ENCODE data around the gene RGS11.
A peak's percentile ranks its signal among the peaks of the same experiment; 100 is the strongest.
"Not testable (repeated sequence)": the region's sequence is repeated elsewhere in the genome, so short reads cannot be mapped to it uniquely, and the experiment has no call there.

Gene RGS11

DNA sequence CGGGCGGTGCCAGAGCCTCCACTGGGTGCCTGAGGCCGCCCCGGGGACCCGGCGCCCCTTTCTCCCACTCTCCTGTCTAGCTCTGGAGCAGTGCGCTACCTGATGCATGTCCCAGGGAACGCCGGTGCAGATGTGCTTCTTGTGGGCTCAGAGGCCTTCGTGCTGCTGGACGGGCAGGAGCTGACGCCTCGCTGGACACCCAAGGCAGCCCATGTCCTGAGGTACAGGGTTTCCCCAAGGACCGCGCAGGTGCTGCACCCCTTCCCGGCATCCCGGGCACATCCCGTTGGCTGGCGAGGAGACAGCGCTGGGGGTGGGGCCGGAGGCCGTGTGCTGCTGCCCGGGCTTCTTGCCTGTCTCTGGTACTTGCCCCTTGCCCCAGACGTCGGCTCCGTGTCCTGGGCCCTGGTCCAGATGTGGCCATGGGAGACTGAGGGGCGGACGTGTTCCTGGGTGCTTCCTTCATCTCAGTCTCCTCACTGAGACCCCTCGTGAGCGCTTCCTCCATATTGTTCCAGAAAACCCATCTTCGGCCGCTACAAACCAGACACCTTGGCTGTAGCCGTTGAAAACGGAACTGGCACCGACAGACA is 12.5 kb downstream of the RGS11 start:
- Histone ChIP-seq H3K4me1 (ENCODE audit: control insufficient read depth, insufficient read depth, low read length) (no peaks in the 10 kb centered on the region), H3K36me3 (ENCODE audit: control insufficient read depth, insufficient read depth, low read length) (no peaks in the 10 kb centered on the region), H3K4me3 (ENCODE audit: low read length) (no peak overlapping the region), H3K9me3 (ENCODE audit: control insufficient read depth, low read length) (no peaks in the 10 kb centered on the region), H3K9ac (ENCODE audit: low read length) (no peak overlapping the region), H3K27me3 (ENCODE audit: control insufficient read depth, insufficient read depth, low read length) (no peaks in the 10 kb centered on the region)

DNA sequence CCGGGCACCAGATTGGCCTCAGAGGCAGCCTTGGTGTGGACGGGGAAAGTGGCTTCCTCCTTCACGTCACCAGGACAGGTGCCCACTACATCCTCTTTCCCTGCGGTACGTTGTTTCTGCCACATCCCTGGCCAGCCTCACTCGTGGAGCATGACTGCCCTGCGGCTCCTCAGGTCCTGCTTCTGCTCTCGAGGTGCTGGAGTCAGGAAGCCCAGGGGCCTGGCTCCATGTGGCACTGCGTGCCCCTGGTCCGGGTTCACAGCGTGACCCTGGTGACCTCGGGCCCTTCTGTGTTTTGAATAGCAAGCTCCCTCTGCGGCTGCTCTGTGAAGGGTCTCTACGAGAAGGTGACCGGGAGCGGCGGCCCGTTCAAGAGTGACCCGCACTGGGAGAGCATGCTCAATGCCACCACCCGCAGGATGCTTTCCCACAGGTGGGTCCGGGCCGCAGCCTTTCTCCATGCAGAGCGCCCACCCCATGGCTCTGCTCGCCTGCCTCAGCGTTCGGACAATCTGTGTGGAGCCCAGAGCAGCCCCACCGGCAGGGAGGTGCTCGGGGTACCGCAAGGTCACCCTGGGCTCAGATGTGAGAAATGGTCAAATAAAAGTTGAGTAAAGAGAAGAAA is 13.5 kb downstream of the RGS11 start:
- no peaks in the 10 kb centered on the region for H3K27me3 ChIP-seq (ENCODE audit: control insufficient read depth, insufficient read depth, low read length)

DNA sequence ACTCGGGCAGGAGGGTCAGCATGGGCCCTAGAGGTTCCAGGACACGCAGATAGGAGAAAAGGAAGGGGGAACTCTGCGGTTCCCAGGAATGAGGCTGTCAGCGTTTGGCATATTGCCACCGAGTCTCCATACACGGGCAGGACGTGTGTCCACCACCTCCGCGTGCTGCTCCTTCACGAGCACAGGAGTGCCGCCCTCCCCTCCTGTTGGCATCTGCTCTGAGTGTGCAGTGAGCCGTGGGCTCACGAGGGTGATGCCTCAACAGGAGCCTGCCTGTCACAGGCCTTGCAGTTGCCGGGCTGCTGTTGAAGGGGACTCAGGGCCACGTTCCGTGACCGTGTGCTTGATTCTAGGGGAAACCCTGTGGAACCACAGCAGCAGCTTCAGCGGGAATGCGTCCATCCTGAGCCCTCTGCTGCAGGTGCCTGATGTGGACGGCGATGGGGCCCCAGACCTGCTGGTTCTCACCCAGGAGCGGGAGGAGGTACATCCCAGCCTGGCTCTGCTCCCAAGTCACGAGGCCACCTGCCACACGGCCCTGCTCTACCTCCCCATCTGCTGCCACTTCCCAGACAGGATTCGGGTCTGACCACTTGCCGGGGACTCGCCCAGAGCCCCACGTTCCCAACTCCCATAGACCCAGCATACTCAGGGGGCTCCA is 14.6 kb downstream of the RGS11 start:
- H3K4me1 ChIP-seq (ENCODE audit: control insufficient read depth, insufficient read depth, low read length) = no peaks in the 10 kb centered on the region
- H3K4me3 ChIP-seq (ENCODE audit: low read length) = no peak overlapping the region
- H3K27me3 ChIP-seq (ENCODE audit: control insufficient read depth, insufficient read depth, low read length) = no peaks in the 10 kb centered on the region
- no peaks in the 10 kb centered on the region for H3K36me3 ChIP-seq (ENCODE audit: control insufficient read depth, insufficient read depth, low read length)
- no peaks in the 10 kb centered on the region for H3K9me3 ChIP-seq (ENCODE audit: control insufficient read depth, low read length)
- H3K9ac ChIP-seq (ENCODE audit: low read length) = no peak overlapping the region

More for the DNA sequence above, 13.5 kb downstream of the RGS11 start:
- Histone ChIP-seq H3K4me1 (ENCODE audit: control insufficient read depth, insufficient read depth, low read length) (no peaks in the 10 kb centered on the region), H3K9me3 (ENCODE audit: control insufficient read depth, low read length) (no peaks in the 10 kb centered on the region), H3K9ac (ENCODE audit: low read length) (no peak overlapping the region), H3K36me3 (ENCODE audit: control insufficient read depth, insufficient read depth, low read length) (no peaks in the 10 kb centered on the region), H3K4me3 (ENCODE audit: low read length) (no peak overlapping the region)

DNA sequence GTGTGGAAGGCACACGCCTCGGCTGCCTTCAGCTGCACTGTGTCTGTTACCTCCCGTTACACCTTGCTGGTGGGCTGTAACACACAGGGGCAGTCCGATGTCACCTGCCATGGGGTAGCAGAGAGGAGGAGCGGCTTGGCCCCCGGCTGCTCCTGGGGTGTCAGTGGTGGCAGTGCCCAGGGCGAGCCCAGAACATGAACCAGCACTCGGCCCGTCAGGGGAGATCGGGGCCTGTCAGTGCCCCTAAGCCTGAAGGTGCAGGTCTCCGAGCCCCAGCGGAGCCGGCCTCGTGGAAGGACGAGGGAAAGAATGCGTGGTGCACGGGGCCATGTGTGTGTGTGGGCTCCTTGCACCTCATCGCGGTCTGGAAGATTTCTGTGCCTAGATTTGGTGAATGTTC is 15.4 kb downstream of the RGS11 start:
- H3K4me3 ChIP-seq (ENCODE audit: low read length) = no peak overlapping the region
- no peaks in the 10 kb centered on the region for H3K9me3 ChIP-seq (ENCODE audit: control insufficient read depth, low read length)
- no peaks in the 10 kb centered on the region for H3K4me1 ChIP-seq (ENCODE audit: control insufficient read depth, insufficient read depth, low read length)
- H3K9ac ChIP-seq (ENCODE audit: low read length) = no peak overlapping the region
- H3K27me3 ChIP-seq (ENCODE audit: control insufficient read depth, insufficient read depth, low read length) = no peaks in the 10 kb centered on the region
- no peaks in the 10 kb centered on the region for H3K36me3 ChIP-seq (ENCODE audit: control insufficient read depth, insufficient read depth, low read length)

DNA sequence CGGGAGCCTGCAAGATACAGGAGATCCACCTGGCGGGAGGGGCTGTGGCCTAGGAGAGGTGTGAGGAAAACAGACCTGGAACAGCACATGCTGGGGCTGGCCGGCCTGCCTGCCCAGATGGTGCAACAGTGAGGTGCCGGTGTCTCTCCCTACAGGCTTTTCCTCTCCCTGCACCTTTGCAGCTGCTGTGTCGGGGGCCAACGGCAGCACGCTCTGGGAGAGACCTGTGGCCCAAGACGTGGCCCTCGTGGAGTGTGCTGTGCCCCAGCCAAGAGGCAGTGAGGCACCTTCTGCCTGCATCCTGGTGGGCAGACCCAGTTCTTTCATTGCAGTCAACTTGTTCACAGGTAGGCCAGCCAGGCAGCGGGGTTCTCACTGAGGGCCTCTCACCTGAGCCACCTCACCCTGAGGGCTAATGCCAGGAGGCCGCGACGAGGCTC is 15.9 kb downstream of the RGS11 start:
- no peaks in the 10 kb centered on the region for H3K36me3 ChIP-seq (ENCODE audit: control insufficient read depth, insufficient read depth, low read length)
- no peaks in the 10 kb centered on the region for H3K27me3 ChIP-seq (ENCODE audit: control insufficient read depth, insufficient read depth, low read length)
- H3K4me3 ChIP-seq (ENCODE audit: low read length) = no peak overlapping the region

DNA sequence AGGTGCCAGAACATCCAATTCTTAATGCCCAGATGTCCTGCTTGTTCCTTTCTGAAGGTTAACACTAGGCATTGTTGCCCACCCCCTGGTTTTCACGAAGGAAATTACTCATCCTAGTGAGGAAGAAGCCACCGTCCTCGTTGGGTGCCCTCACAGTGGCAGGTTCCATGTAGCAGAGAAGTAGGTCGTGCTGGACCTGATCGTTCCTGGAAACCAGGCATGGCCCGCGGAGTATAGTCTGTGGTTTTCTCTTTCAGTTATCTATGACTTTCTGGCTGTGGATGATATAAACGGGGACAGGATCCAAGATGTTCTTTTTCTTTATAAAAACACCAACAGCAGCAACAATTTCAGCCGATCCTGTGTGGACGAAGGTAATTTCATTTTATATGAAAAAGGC is 16.5 kb downstream of the RGS11 start:
- Histone ChIP-seq H3K9me3 (ENCODE audit: control insufficient read depth, low read length) (no peaks in the 10 kb centered on the region), H3K4me1 (ENCODE audit: control insufficient read depth, insufficient read depth, low read length) (peaks cover under 1% of the 10 kb centered on the region), H3K4me3 (ENCODE audit: low read length) (no peak overlapping the region), H3K9ac (ENCODE audit: low read length) (no peak overlapping the region), H3K36me3 (ENCODE audit: control insufficient read depth, insufficient read depth, low read length) (no peaks in the 10 kb centered on the region), H3K27me3 (ENCODE audit: control insufficient read depth, insufficient read depth, low read length) (no peaks in the 10 kb centered on the region)

More for the DNA sequence above, 15.9 kb downstream of the RGS11 start:
- no peaks in the 10 kb centered on the region for H3K9me3 ChIP-seq (ENCODE audit: control insufficient read depth, low read length)
- no peaks in the 10 kb centered on the region for H3K4me1 ChIP-seq (ENCODE audit: control insufficient read depth, insufficient read depth, low read length)
- H3K9ac ChIP-seq (ENCODE audit: low read length) = no peak overlapping the region

DNA sequence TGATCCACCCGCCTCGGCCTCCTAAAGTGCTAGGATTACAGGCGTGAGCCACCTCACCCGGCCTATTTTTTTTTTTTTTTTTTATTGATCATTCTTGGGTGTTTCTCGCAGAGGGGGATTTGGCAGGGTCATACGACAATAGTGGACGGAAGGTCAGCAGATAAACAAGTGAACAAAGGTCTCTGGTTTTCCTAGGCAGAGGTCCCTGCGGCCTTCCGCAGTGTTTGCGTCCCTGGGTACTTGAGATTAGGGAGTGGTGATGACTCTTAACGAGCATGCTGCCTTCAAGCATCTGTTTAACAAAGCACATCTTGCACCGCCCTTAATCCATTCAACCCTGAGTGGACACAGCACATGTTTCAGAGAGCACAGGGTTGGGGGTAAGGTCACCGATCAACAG is 17.7 kb downstream of the RGS11 start:
- H3K4me3 ChIP-seq (ENCODE audit: low read length); H3K9me3 ChIP-seq (ENCODE audit: control insufficient read depth, low read length); H3K9ac ChIP-seq (ENCODE audit: low read length); H3K27me3 ChIP-seq (ENCODE audit: control insufficient read depth, insufficient read depth, low read length); H3K36me3 ChIP-seq (ENCODE audit: control insufficient read depth, insufficient read depth, low read length); H3K4me1 ChIP-seq (ENCODE audit: control insufficient read depth, insufficient read depth, low read length): not testable (repeated sequence)

DNA sequence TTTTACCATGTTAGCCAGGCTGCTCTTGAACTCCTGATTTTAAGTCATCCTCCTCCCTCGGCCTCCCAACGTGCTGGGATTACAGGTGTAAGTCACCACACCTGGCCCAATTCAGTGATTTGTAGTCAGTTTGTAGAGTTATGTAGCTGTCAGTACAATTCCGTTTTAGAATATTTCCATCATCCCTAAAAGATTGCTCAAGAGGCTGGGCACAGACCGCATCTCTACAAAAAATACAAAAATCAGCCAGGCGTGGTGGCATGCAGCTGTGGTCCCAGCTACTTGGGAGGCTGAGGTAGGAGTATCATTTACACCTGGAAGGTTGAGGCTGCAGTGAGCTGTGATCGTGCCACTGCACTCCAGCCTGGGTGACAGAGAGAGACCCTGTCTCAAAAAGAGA is 20.6 kb downstream of the RGS11 start:
- Histone ChIP-seq H3K27me3 (ENCODE audit: control insufficient read depth, insufficient read depth, low read length) (no peaks in the 10 kb centered on the region), H3K4me3 (ENCODE audit: low read length) (no peak overlapping the region), H3K4me1 (ENCODE audit: control insufficient read depth, insufficient read depth, low read length) (peaks cover 24% of the 10 kb centered on the region), H3K9ac (ENCODE audit: low read length) (no peak overlapping the region), H3K9me3 (ENCODE audit: control insufficient read depth, low read length) (no peaks in the 10 kb centered on the region), H3K36me3 (ENCODE audit: control insufficient read depth, insufficient read depth, low read length) (no peaks in the 10 kb centered on the region)

DNA sequence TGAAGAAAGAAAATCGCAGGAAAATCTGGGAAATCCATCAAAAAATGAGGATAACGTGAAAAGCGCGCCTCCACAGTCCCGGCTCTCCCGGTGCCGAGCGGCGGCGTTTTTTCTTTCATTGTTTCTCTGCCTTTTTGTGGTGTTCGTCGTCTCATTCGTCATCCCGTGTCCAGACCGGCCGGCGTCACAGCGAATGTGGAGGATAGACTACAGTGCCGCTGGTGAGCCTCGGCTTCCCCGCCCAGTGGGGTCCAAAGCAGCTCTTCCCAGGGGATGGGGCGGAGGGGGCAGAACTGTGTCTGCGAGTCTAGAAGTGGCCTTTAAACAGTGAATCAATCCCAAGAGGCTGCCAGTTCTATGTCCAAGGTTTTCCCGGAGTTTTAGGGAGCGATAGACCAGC is 21.3 kb downstream of the RGS11 start:
- H3K36me3 ChIP-seq (ENCODE audit: control insufficient read depth, insufficient read depth, low read length) = no peaks in the 10 kb centered on the region
- H3K4me3 ChIP-seq (ENCODE audit: low read length) = no peak overlapping the region
- H3K27me3 ChIP-seq (ENCODE audit: control insufficient read depth, insufficient read depth, low read length) = no peaks in the 10 kb centered on the region
- H3K4me1 ChIP-seq (ENCODE audit: control insufficient read depth, insufficient read depth, low read length) = peaks cover 28% of the 10 kb centered on the region
- H3K9me3 ChIP-seq (ENCODE audit: control insufficient read depth, low read length) = no peaks in the 10 kb centered on the region
- no peak overlapping the region for H3K9ac ChIP-seq (ENCODE audit: low read length)

DNA sequence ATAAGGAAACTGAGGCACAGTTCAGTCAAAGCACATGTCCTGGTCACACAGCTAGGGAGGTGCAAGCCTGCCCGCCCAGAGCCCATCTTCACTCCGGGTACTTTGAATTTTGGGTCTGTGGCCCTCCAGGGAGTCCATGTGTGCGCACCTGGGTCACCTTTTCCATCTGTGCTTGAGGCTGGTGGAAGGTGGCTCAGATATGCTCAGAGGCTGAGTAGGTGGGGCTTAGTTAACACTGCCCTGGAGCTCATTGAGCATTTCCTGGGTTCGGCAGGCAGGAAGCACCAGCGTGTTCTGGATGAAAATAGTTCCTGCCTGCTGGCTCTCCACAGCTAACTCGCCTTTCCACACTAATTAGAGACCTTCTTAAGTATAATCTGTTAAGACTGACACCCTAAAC is 21.9 kb downstream of the RGS11 start:
- no peaks in the 10 kb centered on the region for H3K36me3 ChIP-seq (ENCODE audit: control insufficient read depth, insufficient read depth, low read length)
- H3K9ac ChIP-seq (ENCODE audit: low read length) = no peak overlapping the region
- peaks cover 28% of the 10 kb centered on the region for H3K4me1 ChIP-seq (ENCODE audit: control insufficient read depth, insufficient read depth, low read length)
- no peak overlapping the region for H3K4me3 ChIP-seq (ENCODE audit: low read length)
- no peaks in the 10 kb centered on the region for H3K9me3 ChIP-seq (ENCODE audit: control insufficient read depth, low read length)
- no peaks in the 10 kb centered on the region for H3K27me3 ChIP-seq (ENCODE audit: control insufficient read depth, insufficient read depth, low read length)

DNA sequence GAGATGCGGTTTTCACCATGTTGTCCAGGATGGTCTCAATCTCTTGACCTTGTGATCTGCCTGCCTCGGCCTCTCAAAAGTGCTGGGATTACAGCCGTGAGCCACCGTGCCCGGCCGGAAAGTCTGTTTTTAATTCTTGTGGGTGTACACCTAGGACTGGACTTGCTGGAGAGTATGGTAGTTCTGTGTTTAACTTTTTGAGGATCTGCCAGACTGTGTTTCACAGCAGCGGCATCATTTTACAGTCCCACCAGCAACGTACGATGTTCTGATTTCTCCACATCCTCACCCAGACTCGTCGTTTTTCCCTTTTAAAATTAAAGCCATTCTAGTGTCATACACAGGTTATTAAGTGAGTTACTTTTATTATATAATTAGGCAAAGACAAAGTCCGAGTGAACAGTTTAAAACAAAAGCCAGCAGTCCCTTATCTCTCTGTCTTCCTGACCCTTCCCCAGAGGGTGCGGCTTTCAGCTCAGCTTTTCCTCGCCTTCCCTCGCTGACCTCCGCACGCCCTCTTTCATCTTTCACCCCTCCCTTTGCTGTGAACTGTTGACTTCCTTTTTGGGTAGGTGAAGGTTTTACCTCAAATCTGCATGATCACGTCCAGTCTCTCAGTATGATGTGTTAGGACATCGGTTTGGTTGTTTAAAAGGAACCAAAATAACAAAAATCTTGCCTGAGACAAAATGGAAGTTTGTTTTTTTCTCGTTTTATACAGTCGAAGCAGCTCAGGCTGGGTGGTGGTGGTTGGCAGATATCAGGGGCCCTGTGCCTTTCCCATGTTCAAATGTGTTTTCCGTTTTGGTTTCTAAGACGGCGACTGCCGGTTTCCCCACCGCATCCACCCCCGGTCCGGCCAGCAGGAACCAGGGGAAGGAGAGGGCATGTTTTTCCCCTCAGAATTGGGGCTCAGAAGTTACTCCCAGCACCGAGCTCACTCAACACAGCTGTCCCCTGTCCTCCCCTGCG is 23.1 kb downstream of the RGS11 start:
- Histone ChIP-seq H3K27me3 (ENCODE audit: control insufficient read depth, insufficient read depth, low read length) (no peaks in the 10 kb centered on the region), H3K4me3 (ENCODE audit: low read length) (no peak overlapping the region), H3K9ac (ENCODE audit: low read length) (peak overlapping the region; percentile 28), H3K4me1 (ENCODE audit: control insufficient read depth, insufficient read depth, low read length) (peaks cover 28% of the 10 kb centered on the region), H3K9me3 (ENCODE audit: control insufficient read depth, low read length) (no peaks in the 10 kb centered on the region), H3K36me3 (ENCODE audit: control insufficient read depth, insufficient read depth, low read length) (no peaks in the 10 kb centered on the region)

DNA sequence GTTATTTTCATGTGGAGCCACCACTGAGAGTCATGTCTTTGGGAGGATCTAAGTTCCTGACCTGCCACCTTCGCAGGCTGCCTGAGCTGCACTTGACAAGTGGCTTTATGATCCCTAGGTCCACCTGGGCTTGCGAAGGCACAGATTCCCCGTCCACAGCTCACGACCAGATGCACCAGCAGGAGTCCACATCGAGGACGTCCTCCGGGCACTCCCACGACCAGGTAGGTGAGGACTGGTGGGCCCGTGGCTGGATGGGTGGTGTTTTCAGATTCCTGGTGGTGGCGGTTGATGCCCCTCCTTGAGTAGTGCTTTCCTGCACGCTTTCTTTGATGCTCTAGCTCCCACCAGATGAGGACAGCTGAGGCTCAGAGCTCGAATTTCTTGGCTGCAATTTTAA is 26.3 kb downstream of the RGS11 start:
- peaks cover 28% of the 10 kb centered on the region for H3K4me1 ChIP-seq (ENCODE audit: control insufficient read depth, insufficient read depth, low read length)
- H3K27me3 ChIP-seq (ENCODE audit: control insufficient read depth, insufficient read depth, low read length) = no peaks in the 10 kb centered on the region
- H3K9me3 ChIP-seq (ENCODE audit: control insufficient read depth, low read length) = no peaks in the 10 kb centered on the region
- no peak overlapping the region for H3K4me3 ChIP-seq (ENCODE audit: low read length)
- no peak overlapping the region for H3K9ac ChIP-seq (ENCODE audit: low read length)
- H3K36me3 ChIP-seq (ENCODE audit: control insufficient read depth, insufficient read depth, low read length) = no peaks in the 10 kb centered on the region

All from mucosa of stomach (tissue), 1 donor.